ENCODE results near the gene BBS9. TPM values are rescaled to one million over a fixed set of nuclear protein-coding genes. Genes with fewer than 3 reads are reported as not detected.

BBS9 gene
- total RNA-seq, result 18.0 TPM in 2 replicates

GRCh38 chr7:33128990-33129805, at the start of gene BBS9:
TSS of gene BBS9 (plus strand) at chr7:33129564. CDS start at chr7:33146253, 16,689 bp downstream.

GRCh38 chr7:33109005-33109757, 20.2 kb upstream of the BBS9 start, which contains the start of gene RP9:
TSS of gene RP9 (minus strand) at chr7:33109404. CDS start at chr7:33109372, 32 bp downstream.

Small RNA genes within 50 kb of the gene (small RNA-seq; reads per million reads assigned to genes)
- gene AC007312.1, result not detected
- gene AC074338.1, result 0.28 reads per million
- gene RNA5SP229, result not detected

Other genes starting within 250 kb of the BBS9 start
- 63.3 and 73.1 TPM in 2 replicates for gene KBTBD2, start 237.8 kb upstream of the BBS9 start, total RNA-seq
- 95.6 and 117 TPM in 2 replicates for gene FKBP9, start 172.1 kb upstream of the BBS9 start, total RNA-seq
- 25.5 and 34.0 TPM in 2 replicates for gene NT5C3A, start 66.8 kb upstream of the BBS9 start, total RNA-seq
- 8.8 and 9.8 TPM in 2 replicates for gene RP9, start 20.2 kb upstream of the BBS9 start, total RNA-seq

Data from thoracic aorta endothelial cell (primary cell).